ENCODE data around the gene CCDC88C.

GRCh38 chr14:91405724-91406435 lies 11.7 kb downstream of the CCDC88C start:
- TF ChIP-seq CTCF (IDR thresholded peaks at IDR 0.05; ENCODE audit: extremely low read depth in 1 of 2, insufficient read depth in 1 of 2, low read depth in 1 of 2, low read length in 2 of 2), result no peak
- TF ChIP-seq MAX (IDR thresholded peaks at IDR 0.05; ENCODE audit: insufficient read depth, insufficient read length), result no peak
- TF ChIP-seq POLR2A (IDR thresholded peaks at IDR 0.05; ENCODE audit: low read depth, low read length), result no peak
- TF ChIP-seq JUN (IDR thresholded peaks at IDR 0.05; ENCODE audit: borderline replicate concordance, insufficient read depth, insufficient read length, low read depth), result no peak

Data from endothelial cell of umbilical vein (primary cell).